HG03442 (cell line): ENCODE measurements around the gene OLIG1.

ENCODE experiments used
- ATAC-seq: cut with Tn5 transposase; IDR thresholded peaks from one replicate; pipeline ENCODE4 v1.9.1; 2021; ENCODE audit warnings: mild to moderate bottlenecking, moderate library complexity; ENCODE audit not compliant: unreplicated experiment

OLIG1 gene

GRCh38 chr21:33089395-33090119, 19.6 kb downstream of the OLIG1 start:
- ATAC-seq: no peak

GRCh38 chr21:33096426-33096825, 26.5 kb downstream of the OLIG1 start:
- ATAC-seq: no peak

DNA sequence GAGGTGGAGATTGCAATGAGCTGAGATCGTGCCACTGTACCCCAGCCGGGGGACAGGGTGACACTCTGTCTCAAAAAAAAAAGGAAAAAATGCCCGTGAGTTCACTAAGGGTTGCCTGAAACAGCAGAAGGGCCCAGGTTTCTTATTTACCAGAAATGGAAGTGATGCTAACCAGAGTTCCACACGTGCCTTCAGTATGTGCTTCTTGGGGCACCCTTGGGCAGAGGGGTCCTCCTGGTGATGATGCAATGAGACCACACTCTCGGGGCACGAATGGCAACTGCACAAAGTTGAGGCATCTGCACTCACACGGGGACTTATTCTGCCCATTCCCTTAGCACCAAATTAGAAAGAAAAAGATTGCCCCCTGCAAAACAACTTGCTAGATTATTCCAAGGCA, 29.2 kb downstream of the OLIG1 start:
- no peak for ATAC-seq

GRCh38 chr21:33101300-33101911, 31.5 kb downstream of the OLIG1 start:
- no peak for ATAC-seq

DNA sequence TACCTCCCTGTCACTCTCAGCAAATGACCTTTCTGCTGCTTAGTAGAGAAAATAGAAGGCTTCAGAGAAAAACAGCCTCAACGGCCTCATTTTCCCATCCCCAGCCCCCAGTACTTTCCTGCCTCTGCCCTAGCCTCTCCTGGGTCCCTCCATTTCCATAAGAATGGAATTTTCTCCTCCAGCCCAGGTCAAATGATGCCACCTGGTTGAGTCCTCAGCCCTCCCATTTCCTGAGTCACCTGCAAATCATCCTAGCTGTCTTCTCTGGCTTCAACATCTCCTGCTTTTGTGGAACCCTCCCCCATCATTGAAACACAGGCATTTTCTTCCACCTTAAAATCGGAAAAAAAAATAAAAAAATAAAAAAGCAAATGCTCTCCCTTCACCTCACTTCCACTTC, 35.1 kb downstream of the OLIG1 start:
- no peak for ATAC-seq

DNA sequence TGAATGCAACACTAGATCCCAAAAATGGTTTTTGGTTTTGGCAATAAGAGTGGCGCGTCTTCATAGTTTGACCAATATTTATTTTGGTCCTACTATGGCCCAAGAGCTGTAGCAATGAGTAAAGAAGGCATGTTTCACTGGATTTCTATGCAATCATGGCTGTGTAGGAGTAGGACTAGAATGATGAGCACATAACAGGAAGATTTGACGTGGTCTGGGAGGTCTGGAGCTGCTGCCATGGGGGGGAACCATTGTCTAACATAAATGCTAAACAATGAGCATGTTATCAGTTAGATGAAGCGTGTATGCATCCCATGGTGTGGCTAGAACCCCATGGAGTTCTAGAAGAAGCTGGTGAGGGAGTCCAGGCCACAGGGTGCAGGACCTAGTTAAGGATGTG, 38.3 kb downstream of the OLIG1 start:
- ATAC-seq: no peak

DNA sequence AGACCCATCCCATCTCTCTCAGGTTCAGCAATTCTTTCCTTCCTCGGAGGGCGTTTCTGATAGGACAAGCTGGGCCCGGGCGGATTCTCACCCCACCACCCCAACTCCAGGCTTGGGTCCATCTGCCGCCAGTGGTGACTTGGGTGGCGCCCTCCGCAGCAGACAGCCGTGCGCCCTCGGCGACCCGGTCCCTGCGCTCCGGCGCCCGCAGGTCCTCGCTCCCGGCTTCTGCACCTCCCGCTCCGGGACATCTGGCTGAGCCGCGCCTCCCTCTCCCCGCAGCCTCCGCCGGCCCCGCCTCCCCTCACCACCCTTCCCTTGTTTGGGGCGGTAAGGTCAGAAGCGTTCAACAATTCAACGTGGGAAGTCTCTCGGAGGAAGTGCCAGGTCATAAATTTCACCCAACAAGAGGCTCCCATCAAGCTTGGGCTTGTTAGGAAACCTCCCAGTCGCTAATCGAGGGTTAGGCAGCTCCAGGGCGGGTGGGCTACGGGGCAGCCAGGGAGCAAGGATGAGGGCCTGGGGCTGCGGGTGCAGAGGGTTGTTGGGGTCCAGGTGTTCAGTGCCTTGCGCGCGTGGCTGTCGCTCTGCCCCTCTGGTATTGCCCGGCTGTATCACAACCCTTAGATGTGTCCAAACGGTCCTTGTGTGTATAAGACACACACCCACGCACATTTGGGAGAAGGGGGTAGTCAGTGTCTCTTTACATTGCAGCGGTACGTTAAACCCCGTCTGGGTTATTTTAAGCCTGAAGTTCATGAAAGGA, 39.8 kb downstream of the OLIG1 start:
- no peak for ATAC-seq

DNA sequence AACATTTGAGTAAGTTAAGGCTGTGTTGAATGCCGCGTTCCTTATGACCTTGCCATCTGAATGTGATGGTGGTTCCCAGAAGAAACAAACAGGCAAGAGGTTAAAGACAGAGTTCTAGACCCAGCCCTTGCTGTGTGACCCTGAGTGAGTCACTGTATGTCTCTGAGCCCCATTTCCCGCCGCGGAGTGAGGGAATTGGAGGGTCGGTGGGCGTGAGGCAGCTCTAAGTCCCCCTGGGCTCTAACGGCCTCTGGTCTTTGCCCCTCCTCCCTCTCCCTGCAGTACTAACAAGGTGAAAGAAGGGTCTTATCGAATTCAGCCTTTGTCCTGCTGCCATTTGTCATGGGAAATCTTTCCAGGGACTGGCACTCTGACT, 40.4 kb downstream of the OLIG1 start:
- ATAC-seq: no peak

- no peak for ATAC-seq
These were observed 41.6 kb downstream of the OLIG1 start for GRCh38 chr21:33111577-33111976.

DNA sequence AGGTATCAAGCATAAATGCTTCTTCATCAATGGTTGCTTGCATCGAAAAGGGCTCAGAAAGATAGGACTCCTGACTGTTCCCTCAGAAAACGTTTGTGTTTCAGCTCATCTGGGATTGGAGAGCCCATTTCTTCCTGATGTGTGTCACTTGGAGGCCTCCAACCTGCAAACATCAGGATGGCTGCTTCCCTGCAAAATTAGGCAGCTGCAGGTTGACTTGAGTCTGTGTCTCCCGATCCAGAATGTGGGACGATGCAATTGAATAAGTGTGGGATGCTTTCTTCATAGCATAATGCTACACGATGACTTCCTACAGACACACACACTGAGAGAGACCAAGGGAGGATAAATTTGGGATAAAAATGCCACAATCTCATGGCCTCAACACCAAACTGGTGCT, 42.2 kb downstream of the OLIG1 start:
- ATAC-seq: no peak

DNA sequence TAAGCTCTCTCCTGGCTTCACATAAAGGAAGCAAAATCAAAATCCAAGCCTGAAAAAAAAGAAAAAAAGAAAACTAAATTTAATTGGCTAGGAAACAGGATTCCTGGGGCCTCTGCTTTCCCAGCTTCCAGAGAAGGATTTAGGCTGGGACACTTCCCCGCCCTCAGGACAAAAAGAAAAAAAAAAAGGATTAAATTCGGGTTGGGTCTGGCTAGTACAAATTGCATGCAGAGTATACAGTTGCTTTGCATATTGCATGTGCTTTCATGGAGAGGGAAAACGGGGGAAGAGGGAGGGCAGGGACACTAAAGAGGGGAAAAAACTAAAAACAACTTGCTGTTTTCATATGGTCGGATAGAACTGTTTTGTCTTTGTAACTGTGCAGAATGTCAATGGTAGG, 42.7 kb downstream of the OLIG1 start:
- ATAC-seq: no peak

GRCh38 chr21:33113131-33113530, 43.2 kb downstream of the OLIG1 start:
- ATAC-seq: no peak

DNA sequence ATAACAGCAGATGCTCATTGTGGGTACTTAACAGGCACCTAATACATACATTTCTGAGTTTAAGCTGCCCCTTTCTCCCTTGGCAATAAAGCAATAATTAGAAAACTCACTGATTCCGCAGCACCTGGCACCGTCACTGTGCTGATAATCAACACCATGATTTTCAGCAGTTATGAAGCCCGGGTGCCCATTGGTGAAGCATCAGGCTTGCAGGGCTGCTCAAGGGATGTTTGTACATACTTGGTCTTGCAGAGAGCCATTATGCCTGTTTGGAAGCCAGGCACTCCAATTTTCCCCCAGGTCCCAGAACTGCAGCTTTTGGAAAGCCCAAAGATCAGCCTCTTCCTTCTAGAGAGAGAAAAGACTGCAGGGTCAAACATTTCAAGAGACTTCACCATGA, 44.3 kb downstream of the OLIG1 start:
- ATAC-seq: no peak

GRCh38 chr21:33115631-33116510, 45.9 kb downstream of the OLIG1 start:
- ATAC-seq: no peak

DNA sequence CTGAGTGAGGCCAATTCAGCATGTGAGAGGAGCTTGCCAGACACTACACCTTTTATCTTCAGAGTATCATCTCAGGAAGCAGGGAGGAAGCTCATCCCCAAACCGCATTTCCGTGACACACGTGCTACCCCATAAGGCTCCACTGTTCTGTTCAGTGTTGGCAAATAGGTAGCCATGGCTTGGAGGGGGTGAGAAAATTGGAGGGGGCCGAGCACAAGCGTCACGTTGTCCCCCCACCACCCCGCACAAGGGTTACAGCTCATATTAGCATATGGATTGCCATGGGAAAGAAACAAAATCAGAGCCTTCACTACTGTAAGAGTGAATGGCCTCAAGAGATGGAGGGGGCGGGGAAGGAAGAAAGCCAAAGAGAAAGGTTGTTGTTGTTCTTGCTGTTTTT, 46.7 kb downstream of the OLIG1 start:
- no peak for ATAC-seq

GRCh38 chr21:33117101-33117888, 47.4 kb downstream of the OLIG1 start:
- ATAC-seq: no peak
